Neuronal stem cell (in vitro differentiated cells): ENCODE data around the gene ANTXR1.
A peak's percentile ranks its signal among the peaks of the same experiment; 100 is the strongest.

ENCODE experiments used
- DNase-seq: peaks from one replicate; pipeline ENCODE4 v3.0.0-alpha.2; 2013; ENCODE audit warnings: low spot score
- H2AFZ ChIP-seq: one replicate; pipeline ENCODE4 v1.6.1; 2013; ENCODE audit warnings: mild to moderate bottlenecking, low read length, inconsistent platforms
- H2AK5ac ChIP-seq: 2 replicates; pipeline ENCODE4 v1.6.1; 2013; ENCODE audit warnings: low read depth, mild to moderate bottlenecking, inconsistent platforms, low read length, moderate library complexity, mixed read lengths
- H2BK120ac ChIP-seq: 2 replicates; pipeline ENCODE4 v1.6.1; 2013; ENCODE audit warnings: low read depth, mild to moderate bottlenecking, inconsistent platforms, low read length, moderate library complexity, mixed read lengths
- H2BK12ac ChIP-seq: one replicate; pipeline ENCODE4 v1.6.1; 2013; ENCODE audit warnings: low read length, inconsistent platforms
- H2BK15ac ChIP-seq: 2 replicates; pipeline ENCODE4 v1.6.1; 2013; ENCODE audit warnings: mild to moderate bottlenecking, low read length, inconsistent platforms, mixed read lengths
- H2BK5ac ChIP-seq: one replicate; pipeline ENCODE4 v1.6.1; 2013; ENCODE audit warnings: inconsistent platforms, mild to moderate bottlenecking, low read length, moderate library complexity
- H3K14ac ChIP-seq: one replicate; pipeline ENCODE4 v1.6.1; 2013; ENCODE audit warnings: low read length, inconsistent platforms
- H3K18ac ChIP-seq: 2 replicates; pipeline ENCODE4 v1.6.1; 2013; ENCODE audit warnings: low read length, inconsistent platforms
- H3K23ac ChIP-seq: 2 replicates; pipeline ENCODE4 v1.6.1; 2013; ENCODE audit warnings: low read depth, mild to moderate bottlenecking, mixed read lengths, low read length, inconsistent platforms; ENCODE audit not compliant: poor library complexity
- H3K27ac ChIP-seq: replicated peaks from 3 replicates; pipeline ENCODE4 v1.5.1; 2013; ENCODE audit warnings: low read length, inconsistent platforms
- H3K27me3 ChIP-seq, 3 experiments: 2 replicates each; pipeline ENCODE4 v1.6.1; 2013; ENCODE audit warnings: low read length in 3 of 3, mild to moderate bottlenecking in 2 of 3, inconsistent platforms in 1 of 3, low read depth in 1 of 3, mixed read lengths in 1 of 3, moderate library complexity in 1 of 3; ENCODE audit not compliant: control insufficient read depth in 3 of 3, insufficient read depth in 3 of 3
- H3K36me3 ChIP-seq, 2 donors: replicated peaks in 1 of 2; 2 replicates each; pipeline ENCODE4 v1.6.1; 2013; ENCODE audit warnings: low read length in 2 of 2; ENCODE audit not compliant: control insufficient read depth in 2 of 2, insufficient read depth in 2 of 2
- H3K4ac ChIP-seq: 2 replicates; pipeline ENCODE4 v1.6.1; 2013; ENCODE audit warnings: inconsistent platforms, mild to moderate bottlenecking, low read length, moderate library complexity
- H3K4me1 ChIP-seq, 2 donors: 1 replicate in 1 of 2; 2 replicates in 1 of 2; pipeline ENCODE4 v1.6.1; 2013; ENCODE audit warnings: low read length in 2 of 2, low read depth in 1 of 2; ENCODE audit not compliant: control insufficient read depth in 2 of 2, insufficient read depth in 1 of 2
- H3K4me2 ChIP-seq: one replicate; pipeline ENCODE4 v1.6.1; 2013; ENCODE audit warnings: mild to moderate bottlenecking, low read length, inconsistent platforms; ENCODE audit not compliant: insufficient read depth, poor library complexity, severe bottlenecking
- H3K4me3 ChIP-seq, 2 donors: 2 replicates each; pipeline ENCODE4 v1.5.1; 2013; ENCODE audit warnings: low read length in 2 of 2, mild to moderate bottlenecking in 2 of 2, inconsistent platforms in 1 of 2, moderate library complexity in 1 of 2
- H3K79me1 ChIP-seq: one replicate; pipeline ENCODE4 v1.6.1; 2013; ENCODE audit warnings: low read depth, mild to moderate bottlenecking, inconsistent platforms, low read length, moderate library complexity
- H3K9ac ChIP-seq: one replicate; pipeline ENCODE4 v1.6.1; 2013; ENCODE audit warnings: mild to moderate bottlenecking, low read depth, low read length, inconsistent platforms; ENCODE audit not compliant: poor library complexity
- H3K9me3 ChIP-seq, 2 donors: replicated peaks in 1 of 2; 2 replicates each; pipeline versions ENCODE3 to v1.6.1; 2013; ENCODE audit warnings: low read length in 2 of 2, mild to moderate bottlenecking in 2 of 2, inconsistent platforms in 1 of 2, low read depth in 1 of 2, mixed read lengths in 1 of 2, moderate library complexity in 1 of 2; ENCODE audit not compliant: control insufficient read depth in 2 of 2, insufficient read depth in 1 of 2
- H4K8ac ChIP-seq: one replicate; pipeline ENCODE4 v1.6.1; 2013; ENCODE audit warnings: low read depth, mild to moderate bottlenecking, inconsistent platforms, low read length, moderate library complexity
- H4K91ac ChIP-seq: one replicate; pipeline ENCODE4 v1.6.1; 2013; ENCODE audit warnings: low read length, low read depth, mild to moderate bottlenecking, inconsistent platforms; ENCODE audit not compliant: poor library complexity
- WGBS, 2 donors: extraction: QIAGEN DNeasy Blood & Tissue Kit; methylation state at CpG; one replicate each; pipeline ENCODE4 v1.1.7; 2013; ENCODE audit warnings: missing lambda C conversion rate in 2 of 2, mixed read lengths in 1 of 2; ENCODE audit not compliant: insufficient read length in 2 of 2, insufficient replicate concordance in 1 of 2; ENCODE audit errors: extremely low coverage in 2 of 2; 5-methylcytosine and 5-hydroxymethylcytosine counted together

Gene ANTXR1

DNA sequence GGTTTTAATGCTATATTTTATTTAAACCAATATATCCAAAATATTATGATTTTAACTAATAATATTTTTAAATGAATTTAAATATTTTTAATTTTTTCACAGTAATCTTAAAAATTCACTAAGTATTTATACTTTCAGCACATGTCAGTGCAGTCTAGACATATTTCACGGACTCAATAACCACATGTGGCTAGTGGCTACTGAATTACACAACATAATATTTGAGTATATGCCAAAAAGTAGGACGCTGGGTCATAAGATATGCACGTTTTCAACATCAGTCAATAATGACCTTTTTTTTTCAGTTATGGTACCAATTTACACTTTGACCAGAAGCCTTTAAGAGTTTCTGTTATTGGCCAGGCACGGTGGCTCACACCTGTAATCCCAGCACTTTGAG, 256.4 kb downstream of the ANTXR1 start:
- no peak for DNase-seq
- no CpG with 5 or more reads among the region's 4 CpGs for WGBS, 2 donors
- no peak overlapping the region for H3K18ac ChIP-seq

GRCh38 chr2:69271831-69272257, 258.9 kb downstream of the ANTXR1 start:
- Histone ChIP-seq H3K4me3 (no peak overlapping the region), H3K79me1 (no peaks in the 10 kb centered on the region), H4K91ac (no peak overlapping the region), H3K4ac (no peak overlapping the region), H3K9me3 (no peaks in the 10 kb centered on the region), H2AK5ac (no peak overlapping the region), H2BK5ac (no peak overlapping the region), H3K4me1 (no peaks in the 10 kb centered on the region), H3K27me3 (no peaks in the 10 kb centered on the region), H2BK120ac (no peak overlapping the region), H3K4me2 (no peak overlapping the region), H2BK12ac (no peak overlapping the region), H3K9ac (no peak overlapping the region), H3K14ac (no peak overlapping the region), H2BK15ac (no peak overlapping the region), H3K18ac (no peak overlapping the region), H3K36me3 (no peaks in the 10 kb centered on the region), H4K8ac (no peak overlapping the region), H3K27ac (no peak overlapping the region), H2AFZ (no peak overlapping the region), H3K23ac (no peak overlapping the region)
- DNase-seq = no peak
- WGBS, 2 donors = no CpG with 5 or more reads among the region's 3 CpGs

More for the DNA sequence above, 256.4 kb downstream of the ANTXR1 start:
- Histone ChIP-seq H3K4me2 (no peak overlapping the region), H2BK15ac (no peak overlapping the region), H2BK12ac (no peak overlapping the region), H4K91ac (no peak overlapping the region), H3K27ac (no peak overlapping the region), H2AFZ (no peak overlapping the region), H3K9ac (no peak overlapping the region), H3K4me1 (no peaks in the 10 kb centered on the region), H4K8ac (no peak overlapping the region), H3K4ac (no peak overlapping the region), H3K14ac (no peak overlapping the region), H3K9me3 (no peaks in the 10 kb centered on the region), H2AK5ac (no peak overlapping the region), H3K79me1 (no peaks in the 10 kb centered on the region), H2BK120ac (no peak overlapping the region), H3K36me3 (no peaks in the 10 kb centered on the region), H3K27me3 (no peaks in the 10 kb centered on the region), H2BK5ac (no peak overlapping the region), H3K4me3 (no peak overlapping the region), H3K23ac (no peak overlapping the region)

- Histone ChIP-seq H3K4me3 (no peak overlapping the region), H2AK5ac (no peak overlapping the region), H2AFZ (no peak overlapping the region), H4K91ac (no peak overlapping the region), H3K14ac (peak overlapping the region; percentile 38), H3K27ac (no peak overlapping the region), H2BK15ac (no peak overlapping the region), H3K79me1 (no peaks in the 10 kb centered on the region), H3K27me3 (no peaks in the 10 kb centered on the region), H4K8ac (no peak overlapping the region), H3K23ac (no peak overlapping the region), H2BK120ac (no peak overlapping the region), H3K9ac (peak overlapping the region; percentile 60), H3K4ac (no peak overlapping the region), H2BK5ac (no peak overlapping the region), H3K9me3 (no peaks in the 10 kb centered on the region), H3K4me1 (no peaks in the 10 kb centered on the region), H3K4me2 (no peak overlapping the region), H3K36me3 (no peaks in the 10 kb centered on the region), H2BK12ac (no peak overlapping the region), H3K18ac (peak overlapping the region; percentile 38)
- no peak for DNase-seq
- WGBS, 2 donors = no CpG with 5 or more reads among the region's 9 CpGs
Measured at GRCh38 chr2:69272803-69273471, 260.0 kb downstream of the ANTXR1 start.

DNA sequence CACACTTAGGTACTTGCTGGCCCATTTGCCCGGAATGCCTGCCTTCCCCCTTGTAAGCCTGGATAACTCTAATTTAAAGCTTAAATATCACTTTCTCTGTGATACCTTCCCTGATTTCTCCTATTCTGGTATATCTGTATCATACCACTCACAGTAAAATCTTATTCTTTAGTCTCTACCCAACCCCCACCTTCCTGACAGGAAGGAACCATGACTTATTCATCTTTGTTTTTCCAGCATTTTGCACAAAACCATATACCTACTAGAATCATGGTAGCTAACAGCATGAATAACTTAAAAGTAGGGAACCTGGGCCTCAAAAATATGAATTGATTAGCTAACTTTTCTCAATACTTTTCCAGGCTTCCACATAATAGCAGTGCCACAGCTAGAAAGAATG, 262.5 kb downstream of the ANTXR1 start:
- H3K79me1 ChIP-seq = no peaks in the 10 kb centered on the region
- no peak overlapping the region for H2BK120ac ChIP-seq
- H2BK15ac ChIP-seq = no peak overlapping the region
- no peaks in the 10 kb centered on the region for H3K4me1 ChIP-seq
- no peak overlapping the region for H3K23ac ChIP-seq
- no peaks in the 10 kb centered on the region for H3K9me3 ChIP-seq
- no peaks in the 10 kb centered on the region for H3K36me3 ChIP-seq
- H3K4me2 ChIP-seq = no peak overlapping the region
- no peak overlapping the region for H3K4me3 ChIP-seq
- no peak overlapping the region for H3K27ac ChIP-seq
- no CpG with 5 or more reads among the region's 1 CpG for WGBS, 2 donors
- H2BK12ac ChIP-seq = no peak overlapping the region
- no peak for DNase-seq
- no peak overlapping the region for H3K9ac ChIP-seq
- H3K4ac ChIP-seq = no peak overlapping the region
- H2BK5ac ChIP-seq = no peak overlapping the region
- H3K18ac ChIP-seq = no peak overlapping the region
- H4K91ac ChIP-seq = no peak overlapping the region
- H2AK5ac ChIP-seq = no peak overlapping the region
- no peak overlapping the region for H2AFZ ChIP-seq
- H3K14ac ChIP-seq = no peak overlapping the region
- no peaks in the 10 kb centered on the region for H3K27me3 ChIP-seq
- H4K8ac ChIP-seq = no peak overlapping the region
